Gastroesophageal sphincter (tissue), 3 donors: ENCODE results near the gene SLC44A1.

Experiments used
- CTCF ChIP-seq, 4 experiments: fragments of 200-600 bp in 2 of 4; fragments of 450-650 bp in 2 of 4; sonication (generic) in 1 of 4; IDR thresholded peaks; one replicate each; pipeline ENCODE4 v1.5.1; 2017 to 2019; ENCODE audit warnings: antibody characterized with exemption in 4 of 4, mild to moderate bottlenecking in 2 of 4, moderate library complexity in 2 of 4
- EP300 ChIP-seq: sonication (generic); formaldehyde crosslinking; IDR thresholded peaks from one replicate; pipeline ENCODE4 v1.6.1; 2017; ENCODE audit warnings: antibody characterized with exemption, mild to moderate bottlenecking
- POLR2A ChIP-seq, 2 donors: fragments of 450-650 bp; IDR thresholded peaks; one replicate each; pipeline ENCODE4 v1.6.1; 2017; ENCODE audit warnings: antibody characterized with exemption in 2 of 2, mild to moderate bottlenecking in 2 of 2, moderate library complexity in 1 of 2

DNA sequence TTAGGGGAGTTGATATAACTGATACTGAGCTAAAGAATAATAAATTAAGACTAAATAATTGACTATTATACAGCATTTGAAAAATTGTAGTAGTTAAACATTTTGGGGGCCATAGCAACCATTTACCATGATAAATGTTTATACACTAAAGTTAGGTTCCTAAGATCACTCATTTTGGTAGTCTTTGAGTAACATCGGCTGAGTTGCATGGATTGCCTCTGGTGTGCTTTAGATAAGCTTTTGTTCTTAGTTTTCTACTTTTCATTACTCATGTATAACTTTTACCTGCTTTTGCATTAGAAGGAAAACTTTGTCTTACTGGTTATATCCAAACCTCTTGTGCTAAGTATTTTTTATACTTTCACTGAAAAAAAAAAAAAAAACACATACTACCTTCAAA is 101.2 kb downstream of the SLC44A1 start:
- TF ChIP-seq CTCF (IDR thresholded peaks at IDR 0.05) = no peak
- no peak for TF ChIP-seq POLR2A (IDR thresholded peaks at IDR 0.05)
- no peak for TF ChIP-seq EP300
